CD8-positive, alpha-beta memory T cell (primary cell): ENCODE measurements around the gene MUC5B. TPM values are rescaled to one million over a fixed set of nuclear protein-coding genes. Genes with fewer than 3 reads are reported as not detected.
A peak's percentile ranks its signal among the peaks of the same experiment; 100 is the strongest.

ENCODE experiments used
- CTCF ChIA-PET: fragments of 350-600 bp; sonication (Branson Sonifier 250); formaldehyde crosslinking; loops from one replicate; lab custom pipeline; 2021; ENCODE audit warnings: antibody characterized with exemption; lab: Charles Lee
- POLR2A ChIA-PET: fragments of 350-600 bp; sonication (Branson Sonifier 250); formaldehyde crosslinking; loops from one replicate; lab custom pipeline; 2021; ENCODE audit warnings: antibody characterized with exemption; lab: Charles Lee
- DNase-seq, 5 donors: peaks; one replicate each; pipeline versions ENCODE4 v3.0.0 to v3.0.0-alpha.2; 2020 to 2022; ENCODE audit warnings: mixed read lengths in 1 of 5
- H3K27ac ChIP-seq: one replicate; pipeline ENCODE4 v1.7.0; 2013; ENCODE audit warnings: low read depth, mild to moderate bottlenecking, low read length, moderate library complexity
- H3K27me3 ChIP-seq: 2 replicates; pipeline ENCODE4 v1.7.0; 2013; ENCODE audit warnings: low read length, mild to moderate bottlenecking; ENCODE audit not compliant: insufficient read depth, poor library complexity, severe bottlenecking
- H3K36me3 ChIP-seq: 2 replicates; pipeline ENCODE4 v1.7.0; 2013; ENCODE audit warnings: mild to moderate bottlenecking, low read length, moderate library complexity; ENCODE audit not compliant: insufficient read depth
- H3K4me1 ChIP-seq: 2 replicates; pipeline ENCODE4 v1.7.0; 2013; ENCODE audit warnings: mild to moderate bottlenecking, low read length, moderate library complexity; ENCODE audit not compliant: insufficient read depth
- H3K4me3 ChIP-seq: 2 replicates; pipeline ENCODE4 v1.7.0; 2013; ENCODE audit warnings: mild to moderate bottlenecking, low read length
- H3K9me3 ChIP-seq: 2 replicates; pipeline ENCODE4 v1.7.0; 2013; ENCODE audit warnings: mild to moderate bottlenecking, low read length
- H3K27ac Mint-ChIP-seq, 8 donors: one replicate each; pipeline ENCODE4 v1.8.0; 2020 to 2021; ENCODE audit warnings: mixed read lengths in 8 of 8, mild to moderate bottlenecking in 6 of 8, inconsistent platforms in 3 of 8, moderate library complexity in 3 of 8
- H3K27me3 Mint-ChIP-seq, 2 donors: one replicate each; pipeline ENCODE4 v1.8.0; 2020 to 2021; ENCODE audit warnings: mixed read lengths in 2 of 2, mild to moderate bottlenecking in 1 of 2, moderate library complexity in 1 of 2
- H3K36me3 Mint-ChIP-seq, 3 donors: one replicate each; pipeline ENCODE4 v1.8.0; 2020 to 2021; ENCODE audit warnings: mixed read lengths in 3 of 3, inconsistent platforms in 1 of 3, mild to moderate bottlenecking in 1 of 3
- H3K4me1 Mint-ChIP-seq, 3 donors: one replicate each; pipeline ENCODE4 v1.8.0; 2020 to 2021; ENCODE audit warnings: mixed read lengths in 3 of 3, inconsistent platforms in 1 of 3, mild to moderate bottlenecking in 1 of 3
- H3K4me3 Mint-ChIP-seq, 7 donors: one replicate each; pipeline ENCODE4 v1.8.0; 2020 to 2021; ENCODE audit warnings: mixed read lengths in 7 of 7, mild to moderate bottlenecking in 6 of 7, moderate library complexity in 4 of 7, inconsistent platforms in 2 of 7
- H3K9me3 Mint-ChIP-seq, 5 donors: one replicate each; pipeline ENCODE4 v1.8.0; 2020 to 2022; ENCODE audit warnings: mixed read lengths in 5 of 5, mild to moderate bottlenecking in 3 of 5, moderate library complexity in 2 of 5, inconsistent platforms in 1 of 5
- polyA plus RNA-seq: library from polyadenylated mRNA; unstranded; fragments of 300-500 nt; fragmentation: Illumina TruSeq; gene quantifications from one replicate; pipeline ENCODE4 v1.2.3, GENCODE V29; 2021
- total RNA-seq, 2 experiments: library from RNA; stranded (reverse); gene quantifications; one replicate each; pipeline ENCODE4 v1.2.3, GENCODE V29; 2021

The MUC5B gene
- total and polyA plus RNA-seq, 3 experiments from 2014 or later = not detected

DNA sequence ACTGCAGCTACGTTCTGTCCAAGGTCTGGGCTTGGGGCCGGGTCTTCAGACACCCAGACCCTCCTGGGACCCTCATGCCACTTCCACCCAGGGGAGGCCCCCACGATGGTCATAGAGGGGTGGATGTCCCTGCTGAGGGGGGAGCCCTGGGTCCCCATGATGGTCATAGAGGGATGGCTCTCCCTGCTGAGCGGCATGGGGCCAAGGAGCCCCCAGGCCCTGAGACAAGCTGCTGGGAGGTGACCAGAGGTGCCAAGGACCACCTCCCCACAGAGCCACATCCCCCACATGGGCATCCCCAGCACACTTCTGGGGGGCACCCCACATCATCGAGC, 7.2 kb downstream of the MUC5B start:
- no peaks in the 10 kb centered on the region for H3K36me3 Mint-ChIP-seq
- CTCF ChIA-PET = no interaction called here

DNA sequence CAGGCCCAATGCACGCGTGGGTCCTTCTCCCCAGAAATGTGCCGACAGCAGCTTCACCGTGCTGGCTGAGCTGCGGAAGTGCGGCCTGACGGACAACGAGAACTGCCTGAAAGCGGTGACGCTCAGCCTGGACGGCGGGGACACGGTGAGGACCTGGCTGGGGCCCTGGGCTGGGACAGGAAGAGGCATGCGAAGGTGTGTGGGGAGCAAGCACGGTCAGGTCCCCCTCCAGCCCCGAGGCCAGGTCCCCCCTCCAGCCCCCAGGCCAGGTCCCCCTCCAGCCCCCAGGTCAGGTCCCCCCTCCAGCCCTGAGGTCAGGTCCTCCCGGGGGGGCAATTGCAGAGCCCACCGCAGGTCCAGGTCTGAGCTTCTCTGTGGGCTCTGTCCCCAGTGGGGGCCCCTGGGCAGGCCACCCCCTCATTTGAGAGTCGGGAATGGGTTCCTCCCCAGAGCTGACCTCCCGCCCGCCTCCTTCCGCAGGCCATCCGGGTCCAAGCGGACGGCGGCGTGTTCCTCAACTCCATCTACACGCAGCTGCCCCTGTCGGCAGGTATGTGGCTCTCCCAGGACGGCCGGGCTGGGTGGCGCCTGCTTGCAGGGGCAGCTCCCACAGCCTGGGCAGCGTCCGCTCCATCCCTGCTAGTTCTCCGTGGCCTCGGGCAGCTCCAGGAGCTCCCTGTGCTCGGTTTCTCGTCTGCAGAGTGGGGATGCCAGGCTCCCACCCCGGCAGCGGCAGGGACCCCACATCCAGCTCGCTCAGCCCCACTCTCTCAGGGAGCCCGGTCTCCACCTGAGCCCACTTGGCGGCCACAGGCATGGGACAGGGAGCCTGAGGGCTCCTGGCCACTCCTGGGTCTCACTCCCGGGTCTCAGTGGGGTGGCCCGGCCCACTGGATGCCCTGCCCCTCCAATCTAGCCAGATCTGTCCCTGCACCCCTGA, 7.9 kb downstream of the MUC5B start:
- Histone ChIP-seq H3K4me1 (no peaks in the 10 kb centered on the region), H3K9me3 (no peaks in the 10 kb centered on the region), H3K4me3 (no peak overlapping the region), H3K36me3 (no peaks in the 10 kb centered on the region), H3K27ac (no peak overlapping the region), H3K27me3 (no peaks in the 10 kb centered on the region)
- Mint-ChIP-seq H3K4me1 (no peaks in the 10 kb centered on the region), H3K27me3 (no peaks in the 10 kb centered on the region), H3K9me3 (no peaks in the 10 kb centered on the region), H3K27ac (no peak overlapping the region), H3K36me3 (no peaks in the 10 kb centered on the region), H3K4me3 (no peak overlapping the region)
- POLR2A ChIA-PET = no interaction called here
- CTCF ChIA-PET = no interaction called here
- peak in 1 of 5 donors; percentile 41 for DNase-seq

More for the DNA sequence above, 7.2 kb downstream of the MUC5B start:
- H3K9me3 Mint-ChIP-seq = no peaks in the 10 kb centered on the region
- H3K4me1 Mint-ChIP-seq = no peaks in the 10 kb centered on the region
- Histone ChIP-seq H3K36me3 (no peaks in the 10 kb centered on the region), H3K27me3 (no peaks in the 10 kb centered on the region), H3K27ac (no peak overlapping the region), H3K9me3 (no peaks in the 10 kb centered on the region), H3K4me1 (no peaks in the 10 kb centered on the region), H3K4me3 (no peak overlapping the region)
- POLR2A ChIA-PET = no interaction called here
- no peak overlapping the region for H3K4me3 Mint-ChIP-seq
- DNase-seq = no peak
- no peaks in the 10 kb centered on the region for H3K27me3 Mint-ChIP-seq
- no peak overlapping the region for H3K27ac Mint-ChIP-seq

DNA sequence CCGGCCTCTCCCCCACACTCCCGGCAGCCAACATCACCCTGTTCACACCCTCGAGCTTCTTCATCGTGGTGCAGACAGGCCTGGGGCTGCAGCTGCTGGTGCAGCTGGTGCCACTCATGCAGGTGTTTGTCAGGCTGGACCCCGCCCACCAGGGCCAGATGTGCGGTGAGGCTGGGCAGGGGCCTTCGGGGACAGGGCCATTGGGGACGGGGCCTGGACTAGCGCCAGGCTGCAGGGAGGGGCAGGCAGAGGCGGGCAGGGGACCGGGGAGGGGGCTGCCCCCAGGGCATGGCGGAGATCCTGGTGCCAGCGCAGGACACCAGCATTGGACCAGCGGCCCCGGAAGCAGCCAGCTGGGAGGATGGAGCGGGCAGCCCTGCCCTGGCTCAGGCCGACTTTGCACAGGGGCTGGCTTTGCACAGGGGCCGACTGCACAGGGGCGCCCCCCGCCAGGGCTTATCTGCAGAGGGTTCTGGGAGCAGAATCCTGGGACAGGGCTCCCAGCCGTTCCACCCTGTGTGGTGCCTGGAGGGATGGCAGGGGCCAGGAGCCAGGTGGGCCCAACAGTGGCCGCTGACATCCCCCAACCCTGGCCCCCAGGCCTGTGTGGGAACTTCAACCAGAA, 8.6 kb downstream of the MUC5B start:
- H3K36me3 Mint-ChIP-seq = no peaks in the 10 kb centered on the region
- H3K9me3 Mint-ChIP-seq = no peaks in the 10 kb centered on the region
- no peak overlapping the region for H3K27ac Mint-ChIP-seq
- Histone ChIP-seq H3K36me3 (no peaks in the 10 kb centered on the region), H3K9me3 (no peaks in the 10 kb centered on the region), H3K4me3 (no peak overlapping the region), H3K4me1 (no peaks in the 10 kb centered on the region), H3K27me3 (no peaks in the 10 kb centered on the region), H3K27ac (no peak overlapping the region)
- H3K4me1 Mint-ChIP-seq = no peaks in the 10 kb centered on the region
- CTCF ChIA-PET = no interaction called here
- DNase-seq = peak in 1 of 5 donors; percentile 41
- POLR2A ChIA-PET = no interaction called here
- H3K27me3 Mint-ChIP-seq = no peaks in the 10 kb centered on the region
- no peak overlapping the region for H3K4me3 Mint-ChIP-seq

DNA sequence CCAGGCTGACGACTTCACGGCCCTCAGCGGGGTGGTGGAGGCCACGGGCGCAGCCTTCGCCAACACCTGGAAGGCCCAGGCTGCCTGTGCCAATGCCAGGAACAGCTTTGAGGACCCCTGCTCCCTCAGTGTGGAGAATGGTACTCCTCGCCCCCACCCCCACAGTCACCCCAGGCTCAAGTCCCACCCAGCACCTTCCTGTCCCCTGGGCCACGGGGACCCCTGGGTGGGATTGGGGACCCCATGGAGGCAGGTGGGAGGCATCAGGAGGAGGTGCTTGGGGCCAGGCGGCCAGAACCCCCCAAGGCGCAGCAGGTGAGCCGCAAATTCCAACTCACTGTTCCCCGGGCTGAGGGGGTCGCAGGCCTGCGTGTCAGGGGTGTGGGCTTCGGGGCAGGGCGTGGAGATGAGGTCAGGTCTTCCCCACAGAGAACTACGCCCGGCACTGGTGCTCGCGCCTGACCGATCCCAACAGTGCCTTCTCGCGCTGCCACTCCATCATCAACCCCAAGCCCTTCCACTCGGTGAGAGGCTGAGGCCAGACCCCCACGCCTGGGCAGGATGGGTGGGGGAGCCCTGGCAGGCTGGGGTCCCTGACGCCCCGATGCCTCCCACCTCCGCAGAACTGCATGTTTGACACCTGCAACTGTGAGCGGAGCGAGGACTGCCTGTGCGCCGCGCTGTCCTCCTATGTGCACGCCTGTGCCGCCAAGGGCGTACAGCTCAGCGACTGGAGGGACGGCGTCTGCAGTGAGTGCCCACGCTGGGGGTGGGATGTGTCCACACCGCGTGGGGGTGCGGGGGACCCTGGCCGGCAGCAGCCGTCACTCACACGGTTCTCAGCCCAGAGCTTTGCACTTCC, 9.4 kb downstream of the MUC5B start:
- no peaks in the 10 kb centered on the region for H3K4me1 ChIP-seq
- Mint-ChIP-seq H3K9me3 (no peaks in the 10 kb centered on the region), H3K27ac (no peak overlapping the region)

DNA sequence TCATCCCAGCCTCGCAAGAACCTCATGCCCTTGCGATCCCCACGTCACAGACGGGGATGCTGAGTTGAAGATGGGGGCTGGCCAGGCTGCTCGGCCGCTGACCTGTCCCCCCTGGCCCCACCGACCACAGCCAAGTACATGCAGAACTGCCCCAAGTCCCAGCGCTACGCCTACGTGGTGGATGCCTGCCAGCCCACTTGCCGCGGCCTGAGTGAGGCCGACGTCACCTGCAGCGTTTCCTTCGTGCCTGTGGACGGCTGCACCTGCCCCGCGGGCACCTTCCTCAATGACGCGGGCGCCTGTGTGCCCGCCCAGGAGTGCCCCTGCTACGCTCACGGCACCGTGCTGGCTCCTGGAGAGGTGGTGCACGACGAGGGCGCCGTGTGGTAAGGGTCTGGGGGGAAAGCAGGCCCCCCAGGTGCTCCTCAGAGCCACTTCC, 10.0 kb downstream of the MUC5B start:
- no peaks in the 10 kb centered on the region for H3K4me1 Mint-ChIP-seq
- no peaks in the 10 kb centered on the region for H3K36me3 ChIP-seq
- H3K27ac Mint-ChIP-seq = no peak overlapping the region
- ChIA-PET CTCF (no interaction called here), POLR2A (no interaction called here)
- H3K4me1 ChIP-seq = no peaks in the 10 kb centered on the region
- H3K4me3 ChIP-seq = no peak overlapping the region
- no peaks in the 10 kb centered on the region for H3K36me3 Mint-ChIP-seq
- H3K4me3 Mint-ChIP-seq = no peak overlapping the region
- H3K9me3 ChIP-seq = no peaks in the 10 kb centered on the region
- H3K9me3 Mint-ChIP-seq = no peaks in the 10 kb centered on the region
- no peaks in the 10 kb centered on the region for H3K27me3 ChIP-seq
- H3K27me3 Mint-ChIP-seq = no peaks in the 10 kb centered on the region
- DNase-seq = peak in 1 of 5 donors; percentile 46
- H3K27ac ChIP-seq = no peak overlapping the region

More for the DNA sequence above, 9.4 kb downstream of the MUC5B start:
- no peak overlapping the region for H3K4me3 ChIP-seq
- H3K27ac ChIP-seq = no peak overlapping the region
- POLR2A ChIA-PET = no interaction called here
- H3K4me1 Mint-ChIP-seq = no peaks in the 10 kb centered on the region
- H3K4me3 Mint-ChIP-seq = no peak overlapping the region
- H3K36me3 ChIP-seq = no peaks in the 10 kb centered on the region
- DNase-seq = peak in 1 of 5 donors; percentile 42
- H3K9me3 ChIP-seq = no peaks in the 10 kb centered on the region
- no peaks in the 10 kb centered on the region for H3K27me3 ChIP-seq
- H3K36me3 Mint-ChIP-seq = no peaks in the 10 kb centered on the region
- CTCF ChIA-PET = no interaction called here
- no peaks in the 10 kb centered on the region for H3K27me3 Mint-ChIP-seq

DNA sequence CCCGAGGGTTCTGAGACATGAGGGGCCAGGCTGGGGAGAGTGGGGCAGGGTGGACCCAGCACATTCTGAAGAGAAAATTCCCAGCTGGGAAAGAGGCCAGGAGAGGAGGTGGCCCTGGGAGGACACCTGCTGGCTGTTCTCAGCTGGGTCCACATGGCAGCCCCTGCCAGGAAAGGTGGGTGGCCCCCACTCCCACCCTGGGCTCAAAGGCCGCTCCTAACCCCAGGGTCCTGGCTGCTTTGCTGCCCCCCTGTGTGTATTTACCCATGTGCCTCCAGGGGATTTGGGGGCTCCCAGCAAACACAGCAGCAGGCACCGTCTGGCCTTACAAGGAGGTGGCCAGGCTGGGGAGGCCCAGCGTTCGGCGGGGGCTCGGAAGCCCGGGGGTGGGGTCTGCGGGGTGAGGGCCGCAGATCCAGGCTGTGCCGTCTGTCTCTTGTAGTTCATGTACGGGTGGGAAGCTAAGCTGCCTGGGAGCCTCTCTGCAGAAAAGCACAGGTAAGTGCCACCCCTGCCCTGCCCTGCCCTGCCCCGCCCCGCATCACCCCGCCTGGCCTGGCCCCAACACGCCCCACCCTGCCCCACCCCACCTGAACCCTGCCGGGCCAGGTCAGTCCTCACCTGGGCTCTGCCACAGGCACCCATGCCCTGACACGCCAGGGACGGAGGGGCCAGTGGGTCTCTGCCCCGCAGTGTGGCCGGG, 10.6 kb downstream of the MUC5B start:
- ChIA-PET POLR2A (no interaction called here), CTCF (no interaction called here)
- DNase-seq = peak in 1 of 5 donors; percentile 26
- Mint-ChIP-seq H3K4me3 (no peak overlapping the region), H3K9me3 (no peaks in the 10 kb centered on the region), H3K4me1 (no peaks in the 10 kb centered on the region), H3K27me3 (no peaks in the 10 kb centered on the region), H3K27ac (no peak overlapping the region), H3K36me3 (no peaks in the 10 kb centered on the region)
- no peaks in the 10 kb centered on the region for H3K4me1 ChIP-seq
- H3K27ac ChIP-seq = no peak overlapping the region
- no peaks in the 10 kb centered on the region for H3K36me3 ChIP-seq
- H3K9me3 ChIP-seq = no peaks in the 10 kb centered on the region
- H3K4me3 ChIP-seq = no peak overlapping the region
- H3K27me3 ChIP-seq = no peaks in the 10 kb centered on the region

DNA sequence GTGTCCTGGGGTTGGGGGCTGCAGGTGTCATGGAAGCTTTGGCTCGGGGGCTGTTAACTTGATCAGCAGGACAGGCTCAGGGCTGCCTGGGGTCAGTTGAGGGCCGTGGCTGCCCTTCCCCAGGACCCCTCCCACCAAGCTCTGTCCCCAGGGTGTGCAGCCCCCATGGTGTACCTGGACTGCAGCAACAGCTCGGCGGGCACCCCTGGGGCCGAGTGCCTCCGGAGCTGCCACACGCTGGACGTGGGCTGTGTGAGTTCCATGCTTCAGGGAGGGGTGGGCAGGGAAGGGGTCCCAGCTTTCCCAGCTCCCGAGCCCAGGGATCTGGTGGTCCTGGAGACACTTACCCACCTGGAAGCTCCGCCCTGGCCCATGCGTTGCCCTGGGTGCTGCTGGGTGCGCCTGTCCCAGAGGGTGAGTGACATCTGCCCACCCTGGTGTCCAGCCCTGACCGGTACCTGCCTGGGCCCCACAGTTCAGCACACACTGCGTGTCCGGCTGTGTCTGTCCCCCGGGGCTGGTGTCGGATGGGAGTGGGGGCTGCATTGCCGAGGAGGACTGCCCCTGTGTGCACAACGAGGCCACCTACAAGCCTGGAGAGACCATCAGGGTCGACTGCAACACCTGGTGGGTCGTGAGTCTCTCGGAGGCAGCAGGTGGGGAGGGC, 11.3 kb downstream of the MUC5B start:
- Mint-ChIP-seq H3K27me3 (no peaks in the 10 kb centered on the region), H3K9me3 (no peaks in the 10 kb centered on the region), H3K36me3 (no peaks in the 10 kb centered on the region), H3K27ac (no peak overlapping the region), H3K4me1 (no peaks in the 10 kb centered on the region), H3K4me3 (no peak overlapping the region)
- Histone ChIP-seq H3K27ac (no peak overlapping the region), H3K27me3 (no peaks in the 10 kb centered on the region), H3K9me3 (no peaks in the 10 kb centered on the region), H3K36me3 (no peaks in the 10 kb centered on the region), H3K4me1 (no peaks in the 10 kb centered on the region), H3K4me3 (no peak overlapping the region)
- CTCF ChIA-PET = no interaction called here
- POLR2A ChIA-PET = no interaction called here
- peak in 1 of 5 donors; percentile 45 for DNase-seq
